Measurements from ENCODE around the gene SLF2.

- TF ChIP-seq CTCF (IDR thresholded peaks at IDR 0.05; ENCODE audit: low read depth, low read length, missing input control) (no peak), JUND (IDR thresholded peaks at IDR 0.05) (no peak), RXRA (IDR thresholded peaks at IDR 0.05) (no peak), ZBTB33 (IDR thresholded peaks at IDR 0.05) (no peak), RAD21 (IDR thresholded peaks at IDR 0.05) (no peak), SP1 (IDR thresholded peaks at IDR 0.05) (no peak), GABPA (IDR thresholded peaks at IDR 0.05 in 1 of 2, conservative IDR thresholded peaks at IDR 0.05 in 1 of 2) (no peak), REST (IDR thresholded peaks at IDR 0.05) (no peak)
Observed at GRCh38 chr10:100965820-100966219, 53.1 kb downstream of the SLF2 start.

Measured in liver (tissue), 3 donors.